H1 (cell line): Measurements from ENCODE around the gene GDF15. TPM values are rescaled to one million over a fixed set of nuclear protein-coding genes. Genes with fewer than 3 reads are reported as not detected.

Experiments
- CBX5 ChIP-seq: fragments of 300-800, 300-1000 bp; sonication (generic); IDR thresholded peaks from 2 replicates; pipeline ENCODE4 v1.7.1; 2016; ENCODE audit warnings: antibody characterized with exemption, low read length, low read depth
- CHD1 ChIP-seq: IDR thresholded peaks from 2 replicates; pipeline ENCODE4 v1.6.1; 2012; ENCODE audit warnings: low read depth, low read length, improper control_type of control experiment
- CTCF ChIP-seq, 3 experiments: IDR thresholded peaks; 1 replicate in 2 of 3; 2 replicates in 1 of 3; pipeline versions ENCODE4 v1.5.1 to v1.6.1; 2011; ENCODE audit warnings: low read length in 3 of 3, mild to moderate bottlenecking in 3 of 3, inconsistent platforms in 2 of 3, low read depth in 1 of 3, moderate library complexity in 1 of 3; ENCODE audit not compliant: insufficient read depth in 1 of 3; ENCODE audit errors: control extremely low read depth in 1 of 3
- EGR1 ChIP-seq: IDR thresholded peaks from 2 replicates; pipeline ENCODE4 v1.6.1; 2011; ENCODE audit warnings: low read depth, low read length, borderline replicate concordance
- HDAC2 ChIP-seq, 2 experiments: fragments of 300-600 bp in 1 of 2; sonication (generic) in 1 of 2; IDR thresholded peaks; 2 replicates each; pipeline ENCODE4 v1.6.1; 2011 to 2012; ENCODE audit warnings: low read depth in 2 of 2, low read length in 2 of 2, mild to moderate bottlenecking in 2 of 2, moderate library complexity in 2 of 2, borderline replicate concordance in 1 of 2, inconsistent platforms in 1 of 2
- HDAC6 ChIP-seq: IDR thresholded peaks from one replicate; pipeline ENCODE4 v1.7.1; 2012; ENCODE audit warnings: low read depth, mild to moderate bottlenecking, inconsistent platforms, low read length, moderate library complexity
- JUND ChIP-seq: IDR thresholded peaks from 2 replicates; pipeline ENCODE4 v1.6.1; 2011; ENCODE audit warnings: mild to moderate bottlenecking, improper control_type of control experiment, low read length
- KDM1A ChIP-seq: fragments of 200-600, 300-600 bp; sonication (generic); IDR thresholded peaks from 2 replicates; pipeline ENCODE4 v1.7.1; 2016; ENCODE audit warnings: mild to moderate bottlenecking, low read length, borderline replicate concordance
- KDM4A ChIP-seq: IDR thresholded peaks from one replicate; pipeline ENCODE4 v1.7.1; 2012; ENCODE audit warnings: low read depth, mild to moderate bottlenecking, moderate library complexity, low read length, inconsistent platforms; ENCODE audit not compliant: severe bottlenecking
- PHF8 ChIP-seq: fragments of 200-600 bp; sonication (generic); conservative IDR thresholded peaks from 2 replicates; pipeline ENCODE4 v1.7.1; 2012; ENCODE audit warnings: low read depth, mild to moderate bottlenecking, inconsistent platforms, low read length, moderate library complexity
- POLR2A ChIP-seq, 2 experiments: IDR thresholded peaks; 1 replicate in 1 of 2; 2 replicates in 1 of 2; pipeline ENCODE4 v1.6.1; 2011; ENCODE audit warnings: low read depth in 2 of 2, low read length in 2 of 2, mild to moderate bottlenecking in 2 of 2; ENCODE audit errors: control extremely low read depth in 1 of 2
- RAD21 ChIP-seq, 2 experiments: IDR thresholded peaks in 1 of 2; conservative IDR thresholded peaks in 1 of 2; 2 replicates each; pipeline ENCODE4 v1.6.1; 2011; ENCODE audit warnings: low read depth in 2 of 2, low read length in 2 of 2, improper control_type of control experiment in 1 of 2, inconsistent platforms in 1 of 2, mild to moderate bottlenecking in 1 of 2, moderate library complexity in 1 of 2
- RNF2 ChIP-seq: fragments of 200-900, 300-1000 bp; sonication (generic); IDR thresholded peaks from 2 replicates; pipeline ENCODE4 v1.7.1; 2016; ENCODE audit warnings: borderline replicate concordance, low read depth, mild to moderate bottlenecking, antibody characterized with exemption, low read length; ENCODE audit not compliant: poor library complexity, severe bottlenecking; ENCODE audit errors: missing control alignments
- RXRA ChIP-seq: IDR thresholded peaks from 2 replicates; pipeline ENCODE4 v1.6.1; 2011; ENCODE audit warnings: low read depth, mild to moderate bottlenecking, low read length, moderate library complexity; ENCODE audit not compliant: insufficient read depth
- SIX5 ChIP-seq: IDR thresholded peaks from 2 replicates; pipeline ENCODE4 v1.6.1; 2011; ENCODE audit warnings: mild to moderate bottlenecking, low read depth, low read length
- SP4 ChIP-seq: IDR thresholded peaks from 2 replicates; pipeline ENCODE4 v1.6.1; 2012; ENCODE audit warnings: low read length, inconsistent platforms
- TAF7 ChIP-seq: optimal IDR thresholded peaks from 2 replicates; pipeline ENCODE3; 2011; ENCODE audit warnings: low read depth, mild to moderate bottlenecking, inconsistent platforms, low read length, moderate library complexity, borderline replicate concordance
- polyA plus RNA-seq, 7 experiments: library from polyadenylated mRNA; depleted of rRNA in 3 of 7; stranded (reverse) in 5 of 7; unstranded in 2 of 7; fragments of >200 nt in 5 of 7; fragments of 200-250 nt in 2 of 7; gene quantifications; 1 replicate in 5 of 7; 2 replicates in 1 of 7; 4 replicates in 1 of 7; pipeline versions ENCODE4 v1.2.1 to v1.2.3, GENCODE V29; 2011 to 2013; ENCODE audit warnings: missing spikeins in 2 of 7, mixed read lengths in 2 of 7
- total RNA-seq: library from RNA; stranded (reverse); fragmentation: NEBNext Ultra II Directional; extraction: Animal tissue kit (Norgen Biotek cat#: 25700); gene quantifications from 2 replicates; pipeline ENCODE4 v1.2.1, GENCODE V29; 2021

GDF15 gene
- total and polyA plus RNA-seq, 2 of the 8 experiments (the other 6 are each of a cell fraction or from before 2014, with no cell fraction given), result 4.1 to 8.5 TPM

GRCh38 chr19:18373892-18374629 is 11.9 kb upstream of the GDF15 start (continued):
- TF ChIP-seq CTCF (IDR thresholded peaks at IDR 0.05; ENCODE audit: control extremely low read depth in 1 of 3, insufficient read depth in 1 of 3, low read depth in 1 of 3, low read length in 3 of 3) (no peak), POLR2A (IDR thresholded peaks at IDR 0.05; ENCODE audit: control extremely low read depth in 1 of 2, low read depth in 2 of 2, low read length in 2 of 2) (0 out of 3 replicates have a peak, but pooled peaks of 1 of the 2 experiments have one; percentile 45), HDAC6 (no peak), SP4 (peak; percentile 93; the same call in 1 of the 2 replicates), EGR1 (peak; percentile 79), CBX5 (no peak), KDM4A (no peak), SIX5 (no peak), CHD1 (no peak), JUND (peak; percentile 92), TAF7 (no peak), RXRA (0 out of 2 replicates have a peak, but pooled peaks have one; percentile 33), RNF2 (no peak), RAD21 (IDR thresholded peaks at IDR 0.05 in 1 of 2, conservative IDR thresholded peaks at IDR 0.05 in 1 of 2; ENCODE audit: low read depth in 2 of 2, low read length in 2 of 2) (no peak), PHF8 (no peak), KDM1A (no peak; the same call in 1 of the 2 replicates), HDAC2 (IDR thresholded peaks at IDR 0.05; ENCODE audit: borderline replicate concordance in 1 of 2, low read depth in 2 of 2, low read length in 2 of 2) (0 out of 4 replicates have a peak, but pooled peaks of 1 of the 2 experiments have one; percentile 57)
